Memory B cell (primary cell): ENCODE results near the gene SOD2.

Experiments used
- ATAC-seq: fragments of 150-1000 bp; cut with Tn5 transposase; 2 replicates; pipeline ENCODE4 v1.10.0; 2021; ENCODE audit warnings: low read depth, mild to moderate bottlenecking, moderate library complexity
- DNase-seq, 2 donors: peaks; one replicate each; pipeline ENCODE4 v3.0.0; 2022; ENCODE audit warnings: low spot score in 2 of 2
- H3K27ac Mint-ChIP-seq: one replicate; pipeline ENCODE4 v1.8.0; 2022; ENCODE audit warnings: mild to moderate bottlenecking, moderate library complexity, mixed read lengths
- H3K27me3 Mint-ChIP-seq: one replicate; pipeline ENCODE4 v1.8.0; 2022; ENCODE audit warnings: mixed read lengths
- H3K36me3 Mint-ChIP-seq: one replicate; pipeline ENCODE4 v1.8.0; 2022; ENCODE audit warnings: mild to moderate bottlenecking, mixed read lengths
- H3K4me1 Mint-ChIP-seq: one replicate; pipeline ENCODE4 v1.8.0; 2022; ENCODE audit warnings: mixed read lengths
- H3K4me3 Mint-ChIP-seq: one replicate; pipeline ENCODE4 v1.8.0; 2022; ENCODE audit warnings: mild to moderate bottlenecking, moderate library complexity, mixed read lengths
- H3K9me3 Mint-ChIP-seq: one replicate; pipeline ENCODE4 v1.8.0; 2022; ENCODE audit warnings: mixed read lengths

Gene SOD2

GRCh38 chr6:159654483-159655098 lies 38.5 kb downstream of the SOD2 start:
- ATAC-seq (peak; percentile 63), DNase-seq (peak in 1 of 2 donors; percentile 53)
- no peaks in the 10 kb centered on the region for H3K4me1 Mint-ChIP-seq
- no peak overlapping the region for H3K27ac Mint-ChIP-seq
- no peaks in the 10 kb centered on the region for H3K27me3 Mint-ChIP-seq
- H3K36me3 Mint-ChIP-seq: peaks cover 18% of the 10 kb centered on the region
- H3K9me3 Mint-ChIP-seq: peaks cover 3% of the 10 kb centered on the region
- no peak overlapping the region for H3K4me3 Mint-ChIP-seq

DNA sequence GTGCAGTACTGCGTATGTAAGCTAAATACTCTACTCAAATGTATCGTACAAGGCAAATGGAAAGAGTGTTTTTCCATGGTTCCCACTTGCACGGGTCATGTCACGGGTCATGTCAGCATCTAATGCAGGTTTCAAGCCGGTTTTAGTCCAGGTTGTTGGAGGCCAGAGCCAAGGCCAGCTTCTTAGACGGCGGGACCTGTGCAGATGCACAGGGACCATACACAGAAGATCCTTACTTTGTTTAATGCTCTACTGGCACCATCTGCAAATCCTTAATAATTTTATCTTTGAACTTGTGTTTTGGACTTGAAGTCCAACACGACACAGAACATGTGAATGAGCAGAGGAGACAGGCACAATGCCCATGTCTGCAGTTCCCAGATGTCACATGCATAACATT lies 42.7 kb downstream of the SOD2 start:
- Mint-ChIP-seq H3K4me3 (no peak overlapping the region), H3K27ac (no peak overlapping the region), H3K4me1 (no peaks in the 10 kb centered on the region), H3K27me3 (no peaks in the 10 kb centered on the region), H3K36me3 (peaks cover 5% of the 10 kb centered on the region), H3K9me3 (no peaks in the 10 kb centered on the region)
- ATAC-seq (no peak), DNase-seq (no peak)

- Mint-ChIP-seq H3K4me1 (no peaks in the 10 kb centered on the region), H3K27me3 (no peaks in the 10 kb centered on the region), H3K9me3 (no peaks in the 10 kb centered on the region), H3K36me3 (peaks cover 7% of the 10 kb centered on the region), H3K4me3 (no peak overlapping the region), H3K27ac (no peak overlapping the region)
- DNase-seq (no peak), ATAC-seq (no peak)
Observed at GRCh38 chr6:159649441-159649840, 43.6 kb downstream of the SOD2 start.

GRCh38 chr6:159646733-159647132 lies 46.3 kb downstream of the SOD2 start:
- Mint-ChIP-seq H3K4me3 (no peak overlapping the region), H3K36me3 (peaks cover 15% of the 10 kb centered on the region)
- no peak for DNase-seq

GRCh38 chr6:159646116-159646515 lies 46.9 kb downstream of the SOD2 start:
- Mint-ChIP-seq H3K9me3 (peaks cover 6% of the 10 kb centered on the region), H3K4me3 (no peak overlapping the region), H3K36me3 (peaks cover 20% of the 10 kb centered on the region), H3K4me1 (no peaks in the 10 kb centered on the region), H3K27ac (no peak overlapping the region), H3K27me3 (no peaks in the 10 kb centered on the region)
- ATAC-seq (no peak), DNase-seq (no peak)

More at GRCh38 chr6:159646733-159647132, 46.3 kb downstream of the SOD2 start:
- Mint-ChIP-seq H3K4me1 (no peaks in the 10 kb centered on the region), H3K27me3 (no peaks in the 10 kb centered on the region), H3K9me3 (peaks cover 3% of the 10 kb centered on the region), H3K27ac (no peak overlapping the region)
- no peak for ATAC-seq

DNA sequence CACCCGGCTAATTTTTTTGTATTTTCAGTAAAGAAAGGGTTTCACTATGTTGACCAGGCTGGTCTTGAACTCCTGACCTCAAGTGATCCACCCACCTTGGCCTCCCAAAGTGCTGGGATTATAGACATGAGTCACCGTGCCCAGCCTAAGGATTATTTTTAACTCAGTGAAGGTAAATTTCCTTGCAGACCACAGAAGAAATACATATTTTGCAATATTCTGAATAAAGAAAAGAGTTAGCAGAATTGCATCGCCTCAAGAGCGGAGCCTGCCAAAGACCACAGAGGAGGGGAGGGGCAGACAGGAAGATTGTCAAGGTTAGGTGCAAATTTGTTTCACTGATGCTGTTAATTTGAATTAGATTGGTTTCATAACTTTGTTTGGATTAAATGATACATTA lies 47.4 kb downstream of the SOD2 start:
- H3K4me1 Mint-ChIP-seq: no peaks in the 10 kb centered on the region
- H3K9me3 Mint-ChIP-seq: peaks cover 7% of the 10 kb centered on the region
- H3K27ac Mint-ChIP-seq: no peak overlapping the region
- no peak for ATAC-seq
- peaks cover 23% of the 10 kb centered on the region for H3K36me3 Mint-ChIP-seq
- no peak overlapping the region for H3K4me3 Mint-ChIP-seq
- no peaks in the 10 kb centered on the region for H3K27me3 Mint-ChIP-seq
- DNase-seq: no peak
